Psoas muscle (tissue), 8 donors: Measurements from ENCODE around the gene PCSK5. TPM values are rescaled to one million over a fixed set of nuclear protein-coding genes. Genes with fewer than 3 reads are reported as not detected.

Experiments used
- ATAC-seq, 4 donors: fragments of 200-7000 bp; cut with Tn5 transposase; one replicate each; pipeline ENCODE4 v1.9.1; 2020; ENCODE audit warnings: moderate library complexity in 3 of 4, mild to moderate bottlenecking in 2 of 4
- DNase-seq, 2 donors: peaks; one replicate each; pipeline ENCODE4 v3.0.0-alpha.2; 2020
- H3K27ac ChIP-seq: fragments of 200-600 bp; one replicate; pipeline ENCODE4 v1.8.0; 2022
- H3K27me3 ChIP-seq, 3 donors: fragments of 200-600 bp in 1 of 3; one replicate each; pipeline versions ENCODE4 v1.6.1 to v1.8.0; 2013 to 2022; ENCODE audit warnings: low read length in 2 of 3, mild to moderate bottlenecking in 2 of 3, moderate library complexity in 1 of 3; ENCODE audit not compliant: insufficient read depth in 3 of 3
- H3K36me3 ChIP-seq, 2 donors: fragments of 200-600 bp in 1 of 2; one replicate each; pipeline versions ENCODE4 v1.6.1 to v1.8.0; 2013 to 2022; ENCODE audit warnings: low read depth in 1 of 2, mild to moderate bottlenecking in 1 of 2, moderate library complexity in 1 of 2; ENCODE audit not compliant: insufficient read depth in 1 of 2
- H3K4me1 ChIP-seq: fragments of 200-600 bp; one replicate; pipeline ENCODE4 v1.8.0; 2022
- H3K4me3 ChIP-seq: fragments of 200-600 bp; one replicate; pipeline ENCODE4 v1.8.0; 2022; ENCODE audit warnings: mild to moderate bottlenecking
- H3K9me3 ChIP-seq: fragments of 200-600 bp; one replicate; pipeline ENCODE4 v1.8.0; 2022
- WGBS, 3 donors: extraction: QIAGEN DNeasy Blood & Tissue Kit; methylation state at CpG; one replicate each; pipeline versions ENCODE4 v1.1.6 to v1.1.7; 2013; 5-methylcytosine and 5-hydroxymethylcytosine counted together
- intact Hi-C, 2 donors: fragments of 100-400 bp; cut with DNase I; formaldehyde crosslinking; loops; one replicate each; pipeline versions ENCODE4 v1.11.0 to v1.14.2; 2022
- polyA plus RNA-seq, 3 donors: library from polyadenylated mRNA; stranded (reverse); fragments of 200-250 nt; gene quantifications; one replicate each; pipeline ENCODE4 v1.2.3, GENCODE V29; 2013
- total RNA-seq, 4 donors: library from RNA; stranded (reverse); fragmentation: NEBNext Ultra II Directional in 2 of 4; extraction: Animal tissue kit (Norgen Biotek cat#: 25700) in 2 of 4; gene quantifications; one replicate each; pipeline versions ENCODE4 v1.2.1 to v1.2.4, GENCODE V29; 2021 to 2023
- TF ChIP-seq, protein P1 (sequence below): fragments of 200-600 bp; IDR thresholded peaks from one replicate; pipeline ENCODE4 v1.8.0; 2022; ENCODE audit warnings: antibody characterized with exemption
- donor health status: healthy with polysubstance abuse.
- donor health status: DM: no; HTN: no; CAD: no; lungs with moderate emphysema.
- donor health status: Bipolar disorder and iron deficiency.
- donor health status: healthy.
- donor health status: DM: yes; HTN: yes; CAD: no.
- donor health status: DM: no; HTN: no; CAD: no.
- donor health status: DM: no; HTN: no; CAD: no.
- donor health status: DM: yes; HTN: yes; CAD: no.

PCSK5 gene
- total and polyA plus RNA-seq, 7 donors, result 0.75 to 4.4 (median 2.3) TPM

DNA sequence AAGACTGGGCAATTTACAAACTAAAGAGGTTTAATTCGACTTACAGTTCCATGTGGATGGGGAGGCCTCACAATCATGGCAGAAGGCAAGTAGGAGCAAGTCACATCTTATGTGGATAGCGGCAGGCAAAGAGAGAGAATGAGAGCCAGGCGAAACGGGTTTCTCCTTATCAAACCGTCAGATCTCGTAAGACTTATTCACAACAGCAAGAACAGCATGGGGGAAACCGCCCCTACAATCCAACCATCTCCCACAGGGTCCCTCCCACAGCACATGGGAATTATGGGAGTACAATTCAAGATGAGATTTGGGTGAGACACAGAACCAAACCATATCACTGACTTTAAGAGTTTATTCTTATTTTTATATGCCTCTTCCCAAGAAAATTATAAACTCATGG is 443.5 kb downstream of the PCSK5 start:
- no peaks in the 10 kb centered on the region for H3K36me3 ChIP-seq
- H3K27ac ChIP-seq, result no peak overlapping the region
- ATAC-seq, result no peak
- TF ChIP-seq, protein P1, sequence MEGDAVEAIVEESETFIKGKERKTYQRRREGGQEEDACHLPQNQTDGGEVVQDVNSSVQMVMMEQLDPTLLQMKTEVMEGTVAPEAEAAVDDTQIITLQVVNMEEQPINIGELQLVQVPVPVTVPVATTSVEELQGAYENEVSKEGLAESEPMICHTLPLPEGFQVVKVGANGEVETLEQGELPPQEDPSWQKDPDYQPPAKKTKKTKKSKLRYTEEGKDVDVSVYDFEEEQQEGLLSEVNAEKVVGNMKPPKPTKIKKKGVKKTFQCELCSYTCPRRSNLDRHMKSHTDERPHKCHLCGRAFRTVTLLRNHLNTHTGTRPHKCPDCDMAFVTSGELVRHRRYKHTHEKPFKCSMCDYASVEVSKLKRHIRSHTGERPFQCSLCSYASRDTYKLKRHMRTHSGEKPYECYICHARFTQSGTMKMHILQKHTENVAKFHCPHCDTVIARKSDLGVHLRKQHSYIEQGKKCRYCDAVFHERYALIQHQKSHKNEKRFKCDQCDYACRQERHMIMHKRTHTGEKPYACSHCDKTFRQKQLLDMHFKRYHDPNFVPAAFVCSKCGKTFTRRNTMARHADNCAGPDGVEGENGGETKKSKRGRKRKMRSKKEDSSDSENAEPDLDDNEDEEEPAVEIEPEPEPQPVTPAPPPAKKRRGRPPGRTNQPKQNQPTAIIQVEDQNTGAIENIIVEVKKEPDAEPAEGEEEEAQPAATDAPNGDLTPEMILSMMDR, result no peak
- no peaks in the 10 kb centered on the region for H3K9me3 ChIP-seq
- H3K27me3 ChIP-seq, result peaks cover 0 to 3% (median 0%) of the 10 kb centered on the region in 3 donors
- intact Hi-C loops, result no loop called here
- DNase-seq, result no peak
- H3K4me1 ChIP-seq, result no peaks in the 10 kb centered on the region
- H3K4me3 ChIP-seq, result no peak overlapping the region
- WGBS, 3 donors, result 84 to 87% (median 85%) methylated on average over 7 of the region's 7 CpGs

GRCh38 chr9:76336027-76336426 is 445.6 kb downstream of the PCSK5 start:
- WGBS, 3 donors, result 83 to 92% (median 86%) methylated on average over 1 of the region's 1 CpG
- Histone ChIP-seq H3K27me3 (no peaks in the 10 kb centered on the region), H3K9me3 (no peaks in the 10 kb centered on the region), H3K36me3 (no peaks in the 10 kb centered on the region), H3K27ac (no peak overlapping the region), H3K4me1 (no peaks in the 10 kb centered on the region), H3K4me3 (no peak overlapping the region)
- DNase-seq, result no peak
- no peak for ATAC-seq
- intact Hi-C loops, result no loop called here
- TF ChIP-seq, protein P1, result no peak

- DNase-seq, result no peak
- no peak overlapping the region for H3K4me3 ChIP-seq
- TF ChIP-seq, protein P1, result no peak
- intact Hi-C loops, result no loop called here
- H3K4me1 ChIP-seq, result no peaks in the 10 kb centered on the region
- H3K9me3 ChIP-seq, result no peaks in the 10 kb centered on the region
- ATAC-seq, result no peak
- H3K36me3 ChIP-seq, result no peaks in the 10 kb centered on the region
- H3K27ac ChIP-seq, result no peak overlapping the region
- 79 to 83% (median 80%) methylated on average over 6 of the region's 6 CpGs for WGBS, 3 donors
- no peaks in the 10 kb centered on the region for H3K27me3 ChIP-seq
Observed at GRCh38 chr9:76338418-76338817, 447.9 kb downstream of the PCSK5 start.

GRCh38 chr9:76341616-76342015 is 451.1 kb downstream of the PCSK5 start:
- Histone ChIP-seq H3K27ac (no peak overlapping the region), H3K4me1 (no peaks in the 10 kb centered on the region)

GRCh38 chr9:76342201-76342600 is 451.7 kb downstream of the PCSK5 start:
- DNase-seq, result no peak
- Histone ChIP-seq H3K9me3 (no peaks in the 10 kb centered on the region), H3K4me3 (no peak overlapping the region), H3K27ac (no peak overlapping the region), H3K36me3 (no peaks in the 10 kb centered on the region), H3K4me1 (no peaks in the 10 kb centered on the region), H3K27me3 (no peaks in the 10 kb centered on the region)
- intact Hi-C loops, result no loop called here
- 76 to 85% (median 80%) methylated on average over 1 of the region's 1 CpG for WGBS, 3 donors
- ATAC-seq, result no peak
- TF ChIP-seq, protein P1, result no peak

More at GRCh38 chr9:76341616-76342015, 451.1 kb downstream of the PCSK5 start:
- no peak overlapping the region for H3K4me3 ChIP-seq
- no peaks in the 10 kb centered on the region for H3K9me3 ChIP-seq
- ATAC-seq, result no peak
- H3K27me3 ChIP-seq, result no peaks in the 10 kb centered on the region
- DNase-seq, result no peak
- intact Hi-C loops, result no loop called here
- TF ChIP-seq, protein P1, result no peak
- no peaks in the 10 kb centered on the region for H3K36me3 ChIP-seq
- WGBS, 3 donors, result 92 to 100% (median 97%) methylated on average over 1 of the region's 1 CpG
